GM12878 (cell line): ENCODE data around the gene VPS26B. TPM values are rescaled to one million over a fixed set of nuclear protein-coding genes. Genes with fewer than 3 reads are reported as not detected.

Source experiments
- ATAC-seq: fragments of 200-7000 bp; cut with Tn5 transposase; 3 replicates; pipeline ENCODE4 v1.9.1; 2020; ENCODE audit warnings: mild to moderate bottlenecking, moderate library complexity
- Bru-seq: library from RNA; stranded (reverse); fragments of 400-500 nt; gene quantifications from one replicate; lab custom pipeline; 2021; lab: Mats Ljungman, UMichigan
- BruChase-seq, 2 experiments: library from RNA; stranded (reverse); fragments of 400-500 nt; gene quantifications; one replicate each; lab custom pipeline; 2021; lab: Mats Ljungman, UMichigan
- BruUV-seq: library from RNA; stranded (reverse); fragments of 400-500 nt; replicated peaks from 2 replicates; lab custom pipeline; 2021; lab: Mats Ljungman, UMichigan
- CTCF ChIA-PET: fragments of 300-600 bp; sonication (Branson Sonifier 250); formaldehyde crosslinking; extraction: SDS; loops from one replicate; lab custom pipeline; 2021; ENCODE audit warnings: inconsistent platforms; lab: Yijun Ruan, JAX
- POLR2A ChIA-PET: fragments of 350-600 bp; formaldehyde crosslinking; extraction: SDS; loops from one replicate; lab custom pipeline; 2021; ENCODE audit warnings: inconsistent platforms; lab: Charles Lee
- RAD21 ChIA-PET: fragments of 300-600 bp; sonication (Branson Sonifier 250); formaldehyde crosslinking; loops from one replicate; lab custom pipeline; 2023; ENCODE audit warnings: antibody characterized with exemption; ENCODE audit not compliant: unreplicated experiment; lab: Charles Lee
- SMC1A ChIA-PET: fragments of 300-600 bp; sonication (Branson Sonifier 250); formaldehyde crosslinking; loops from one replicate; lab custom pipeline; 2023; ENCODE audit not compliant: unreplicated experiment, uncharacterized antibody; lab: Charles Lee
- DNase-seq: peaks from one replicate; pipeline ENCODE4 v3.0.0-alpha.2; 2011; ENCODE audit warnings: low read depth, low spot score
- FAIRE-seq: peaks from 3 replicates; lab custom pipeline; 2011; peaks lifted over from hg19 to GRCh38; lab: Jason Lieb, UNC
- H2AFZ ChIP-seq: 2 replicates; pipeline ENCODE4 v1.6.0; 2011; ENCODE audit warnings: low read depth, low read length, control low read depth; ENCODE audit not compliant: control insufficient read depth
- H3K27ac ChIP-seq: 2 replicates; pipeline ENCODE4 v1.5.1; 2011; ENCODE audit warnings: control low read depth; ENCODE audit not compliant: control insufficient read depth, insufficient read depth
- H3K27me3 ChIP-seq, 2 experiments: replicated peaks in 1 of 2; 2 replicates each; pipeline versions ENCODE4 v1.6.0 to v1.6.1; 2011; ENCODE audit warnings: low read length in 1 of 2; ENCODE audit not compliant: control insufficient read depth in 2 of 2, insufficient read depth in 2 of 2
- H3K36me3 ChIP-seq, 2 experiments: 2 replicates each; pipeline ENCODE4 v1.5.1; 2011; ENCODE audit warnings: low read length in 1 of 2; ENCODE audit not compliant: control insufficient read depth in 2 of 2, insufficient read depth in 2 of 2
- H3K4me1 ChIP-seq: 2 replicates; pipeline ENCODE4 v1.6.1; 2011; ENCODE audit warnings: mild to moderate bottlenecking, low read length, moderate library complexity, mixed read lengths; ENCODE audit not compliant: control insufficient read depth, insufficient read depth
- H3K4me2 ChIP-seq: 2 replicates; pipeline ENCODE4 v1.6.0; 2011; ENCODE audit warnings: control low read depth; ENCODE audit not compliant: control insufficient read depth, insufficient read depth
- H3K4me3 ChIP-seq: fragments of 200-600 bp; sonication (generic); 2 replicates; pipeline ENCODE4 v1.5.1; 2016
- H3K79me2 ChIP-seq: 2 replicates; pipeline ENCODE4 v1.6.0; 2011; ENCODE audit warnings: low read length; ENCODE audit not compliant: control insufficient read depth, insufficient read depth
- H3K9ac ChIP-seq: 2 replicates; pipeline ENCODE4 v1.8.0; 2011; ENCODE audit warnings: low read length, control low read depth, mixed read lengths; ENCODE audit not compliant: control insufficient read depth, insufficient read depth
- H3K9me3 ChIP-seq: replicated peaks from 3 replicates; pipeline ENCODE4 v1.5.1; 2011; ENCODE audit warnings: mild to moderate bottlenecking, low read length; ENCODE audit not compliant: control insufficient read depth, insufficient read depth
- H4K20me1 ChIP-seq: 2 replicates; pipeline ENCODE4 v1.6.0; 2011; ENCODE audit not compliant: control insufficient read depth, insufficient read depth
- EZH2 ChIP-seq: IDR thresholded peaks from 2 replicates; pipeline ENCODE4 v1.6.1; 2012; ENCODE audit warnings: low read depth, mild to moderate bottlenecking, control low read depth, inconsistent platforms, low read length, borderline replicate concordance; ENCODE audit not compliant: control insufficient read depth
- FOXM1 ChIP-seq: IDR thresholded peaks from 2 replicates; pipeline ENCODE4 v1.6.1; 2012; ENCODE audit warnings: low read depth, mild to moderate bottlenecking, inconsistent platforms, low read length, moderate library complexity
- MXI1 ChIP-seq: fragments of 150-350 bp; IDR thresholded peaks from 2 replicates; pipeline ENCODE4 v1.6.1; 2011; ENCODE audit warnings: low read depth, mild to moderate bottlenecking, inconsistent platforms, low read length, improper control_type of control experiment
- NRF1 ChIP-seq: conservative IDR thresholded peaks from 2 replicates; pipeline ENCODE4 v1.6.1; 2011; ENCODE audit warnings: mild to moderate bottlenecking, low read depth, low read length, improper control_type of control experiment
- POLR2AphosphoS2 ChIP-seq: IDR thresholded peaks from 2 replicates; pipeline ENCODE4 v1.6.1; 2011; ENCODE audit warnings: low read depth, mild to moderate bottlenecking, low read length, improper control_type of control experiment, moderate library complexity
- RB1 ChIP-seq: fragments of 450-650 bp; formaldehyde crosslinking; IDR thresholded peaks from 2 replicates; pipeline ENCODE4 v1.6.1; 2017; ENCODE audit warnings: mild to moderate bottlenecking, borderline replicate concordance
- YY1 ChIP-seq: IDR thresholded peaks from 2 replicates; pipeline ENCODE4 v1.6.1; 2011; ENCODE audit warnings: low read depth, mild to moderate bottlenecking, low read length
- WGBS: methylation state at CpG from one replicate; pipeline ENCODE4 v1.1.6; 2016; ENCODE audit warnings: low lambda C conversion rate; ENCODE audit not compliant: insufficient replicate concordance, insufficient coverage; ENCODE audit errors: missing lambda C conversion rate; 5-methylcytosine and 5-hydroxymethylcytosine counted together
- in situ Hi-C: fragments of 300-500 bp; cut with MboI; formaldehyde crosslinking; loops from 9 replicates; pipeline ENCODE4 v1.14.3; 2018; ENCODE audit warnings: mixed read lengths
- intact Hi-C: fragments of 100-400 bp; cut with micrococcal nuclease; formaldehyde crosslinking; loops from one replicate; pipeline ENCODE4 v1.14.2; 2022; ENCODE audit not compliant: unreplicated experiment
- long read RNA-seq, 2 experiments: library from polyadenylated mRNA; unstranded; transcript quantifications; one replicate each; pipeline ENCODE4 v2.0.0, GENCODE V29; 2019 to 2020
- polyA minus RNA-seq, 3 experiments: library from RNA; depleted of rRNA, polyadenylated mRNA; stranded (reverse); fragments of >200 nt; gene quantifications; 2 replicates each; pipeline ENCODE4 v1.2.3, GENCODE V29; 2011
- polyA plus RNA-seq, 11 experiments: library from polyadenylated mRNA; depleted of rRNA in 4 of 11; unstranded in 6 of 11; stranded (reverse) in 5 of 11; fragments of >200 nt; fragmentation: Nextera tagmentation in 4 of 11; fragmentation: Illumina TruSeq in 1 of 11; extraction: Ambion mirVana in 4 of 11; extraction: Trizol in 1 of 11; gene quantifications; 1 replicate in 1 of 11; 2 replicates in 10 of 11; pipeline versions ENCODE4 v1.2.1 to v1.2.3, GENCODE V29; 2011 to 2016; ENCODE audit warnings: inconsistent platforms in 2 of 11, missing spikeins in 2 of 11, low read depth in 1 of 11
- total RNA-seq, 4 experiments: library from RNA; depleted of rRNA in 3 of 4; stranded (reverse); fragments of >200 nt in 3 of 4; fragmentation: Illumina TruSeq in 1 of 4; extraction: Trizol in 1 of 4; gene quantifications; 2 replicates each; pipeline versions ENCODE4 v1.2.1 to v1.2.3, GENCODE V29; 2013 to 2021
- TF ChIP-seq, protein P1 (sequence below): fragments of 450-650 bp; IDR thresholded peaks from 2 replicates; pipeline ENCODE4 v1.6.1; 2016; ENCODE audit warnings: mild to moderate bottlenecking, moderate library complexity, borderline replicate concordance
- TF ChIP-seq, protein P2 (sequence below): fragments of 450-650 bp; IDR thresholded peaks from 2 replicates; pipeline ENCODE4 v1.6.1; 2016; ENCODE audit warnings: mild to moderate bottlenecking

The VPS26B gene
- total RNA-seq (2013; cell fraction: nucleolus; rRNA removed), result 33.4 and 35.0 TPM in 2 replicates
- total RNA-seq (2014; rRNA removed), result 13.6 and 15.9 TPM in 2 replicates
- 10.0 and 10.1 TPM in 2 replicates for total RNA-seq (2014; rRNA removed; fragmentation: Illumina TruSeq; extraction: Trizol)
- total RNA-seq (2021), result 16.6 and 20.6 TPM in 2 replicates
- polyA plus RNA-seq (2011; ENCODE audit: low read depth), result 9.5 TPM
- 25.1 and 26.9 TPM in 2 replicates for polyA plus RNA-seq (2011; rRNA removed)
- polyA plus RNA-seq (2011; cell fraction: cytosol; rRNA removed), result 21.9 and 24.3 TPM in 2 replicates
- polyA plus RNA-seq (2011; cell fraction: nucleus; rRNA removed), result 55.0 and 56.1 TPM in 2 replicates
- 16.3 and 18.2 TPM in 2 replicates for polyA plus RNA-seq (2012)
- 15.7 and 16.4 TPM in 2 replicates for polyA plus RNA-seq (2014; fragmentation: Illumina TruSeq; extraction: Trizol)
- 1 to 10 TPM; 1.6 to 2.7 TPM for polyA plus RNA-seq (2014; fragmentation: Nextera tagmentation; extraction: Ambion mirVana)
- 13.0 and 16.1 TPM in 2 replicates for polyA plus RNA-seq (2014; rRNA removed)
- polyA plus RNA-seq (2016; fragmentation: Nextera tagmentation; extraction: Ambion mirVana), result 10 to 100 TPM in 1 of 2 experiments, 1 to 10 TPM in 1; 3.1 to 14.9 TPM
- 29.5 and 32.8 TPM in 2 replicates for polyA minus RNA-seq (2011; rRNA and poly(A)+ RNA removed)
- polyA minus RNA-seq (2011; cell fraction: cytosol; rRNA and poly(A)+ RNA removed), result 9.3 and 9.9 TPM in 2 replicates
- 17.3 and 25.4 TPM in 2 replicates for polyA minus RNA-seq (2011; cell fraction: nucleus; rRNA and poly(A)+ RNA removed)
- percentile 66 among the genes with signal in this experiment for Bru-seq, nascent RNA
- percentile 76 among the genes with signal in this experiment for BruChase-seq, experiment 1, labeled RNA remaining after a 6-hour chase
- percentile 74 among the genes with signal in this experiment for BruChase-seq, experiment 2, labeled RNA remaining after a 2-hour chase
- long read RNA-seq, experiment 1, transcript VPS26B-201 (6 exons, 3,691 nt), result major isoform, 12 of 17 reads
- long read RNA-seq, experiment 1, partial matches to known transcripts, result 0 of 17 reads
- long read RNA-seq, experiment 1, other reads (novel, unspliced or antisense), result 3 of 17 reads
- long read RNA-seq, experiment 2, partial matches to known transcripts, result 2 of 10 reads
- long read RNA-seq, experiment 2, other reads (novel, unspliced or antisense), result 7 of 10 reads

DNA sequence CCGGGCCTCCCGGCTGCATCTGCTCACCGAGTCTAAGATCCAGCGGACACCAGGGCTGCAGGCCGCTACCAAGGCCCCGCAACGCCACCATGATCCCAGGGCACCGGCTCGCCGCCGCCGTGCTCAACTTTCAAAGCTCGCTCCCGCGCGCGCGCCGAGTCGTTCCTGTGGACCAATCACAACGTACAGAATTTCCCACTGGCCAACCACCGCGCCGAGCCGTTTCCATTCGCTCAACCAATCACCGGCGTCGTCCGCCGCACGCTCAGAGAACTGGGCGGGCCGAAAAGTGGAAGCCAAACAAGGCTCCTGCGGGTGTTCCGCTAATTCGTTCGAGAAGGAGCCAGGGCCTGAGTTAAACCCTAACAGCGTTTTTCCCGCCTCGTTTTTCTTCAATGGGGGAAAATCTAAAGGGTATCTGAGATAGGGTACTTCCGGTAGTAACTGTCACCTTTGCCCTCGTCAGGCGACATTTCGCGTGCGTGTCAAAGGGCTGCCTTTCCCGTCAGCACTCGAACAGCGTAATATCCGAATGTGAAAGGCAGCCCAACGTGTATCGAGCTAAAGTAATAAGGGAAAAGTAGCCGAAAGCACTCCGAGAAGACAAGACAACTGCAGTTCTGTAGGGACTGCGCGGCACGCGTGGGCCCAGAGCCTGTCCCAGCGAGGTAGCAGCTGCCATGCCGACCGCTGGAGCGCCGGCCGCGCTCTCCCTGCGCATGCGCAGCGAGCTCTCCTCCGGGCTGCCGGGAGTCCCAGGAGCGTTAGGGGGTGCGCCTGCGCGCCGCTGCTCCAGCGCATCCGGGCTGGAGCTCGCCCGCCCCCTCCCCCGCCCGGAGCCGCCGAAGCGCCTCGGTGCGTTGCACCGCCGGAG is at the start of gene VPS26B, which contains the start of gene NCAPD3:
Gene VPS26B (plus strand): TSS at position 836 of the 874 bp plus-strand sequence. CDS start 452 bp downstream, outside the sequence.
Gene NCAPD3 (minus strand): TSS at position 132 of the 874 bp plus-strand sequence. CDS start 41 bp downstream, at position 91.
- intact Hi-C loops (loop anchor here (2.0 kb wide), 2 partner anchors 15 to 29 kb away; partner anchors contain the start of genes ACAD8 and THYN1), in situ Hi-C loops (no loop called here)
- Histone ChIP-seq H3K36me3 (peaks cover 0 to 3% of the 10 kb centered on the region in 2 experiments; a peak in 3 of 4 replicates), H3K4me1 (peaks cover 19% of the 10 kb centered on the region), H3K4me2 (peak within 1 kb of the TSS; percentile 96), H2AFZ (peak within 1 kb of the TSS; percentile 97), H3K27ac (peak within 1 kb of the TSS; percentile 91), H3K9ac (peak within 1 kb of the TSS; percentile 79), H3K27me3 (no peaks in the 10 kb centered on the region), H3K79me2 (peaks cover 29% of the 10 kb centered on the region), H4K20me1 (0 out of 2 replicates have a peak, but pooled peaks cover 7% of the 10 kb centered on the region), H3K9me3 (no peaks in the 10 kb centered on the region), H3K4me3 (peak within 1 kb of the TSS; percentile 74)
- no TSS peak for BruUV-seq
- POLR2A ChIA-PET, result interaction anchor here (0.6 to 1.9 kb wide), 6 partner anchors 15 to 100 kb away, joined by 3 to 8 read pairs (median 3); partner anchors contain the start of genes ACAD8 and THYN1
- SMC1A ChIA-PET, result interaction anchor here (0.6 to 1.2 kb wide), 5 partner anchors 12 to 28 kb away, joined by 3 to 4 read pairs (median 3); no protein-coding TSS in a partner anchor
- FAIRE-seq, result peak; percentile 56
- peak; percentile 77 for DNase-seq
- peak; percentile 90 for ATAC-seq
- RAD21 ChIA-PET, result interaction anchor here (0.5 to 1.6 kb wide), 5 partner anchors 13 to 52 kb away, joined by 3 read pairs; partner anchors contain the start of gene GLB1L3
- CTCF ChIA-PET, result interaction anchor here (1.1 to 2.5 kb wide), 5 partner anchors 10 to 38 kb away, joined by 3 to 9 read pairs (median 5); no protein-coding TSS in a partner anchor
- WGBS, result 1% methylated on average over 77 of the region's 89 CpGs
- TF ChIP-seq POLR2AphosphoS2 (no peak; the same call in 1 of the 2 replicates), MXI1 (peak; percentile 98), RB1 (peak; percentile 92; the same call in 1 of the 2 replicates), FOXM1 (no peak), NRF1 (peak; percentile 99), EZH2 (no peak), YY1 (peak; percentile 78)
- TF ChIP-seq, protein P1, sequence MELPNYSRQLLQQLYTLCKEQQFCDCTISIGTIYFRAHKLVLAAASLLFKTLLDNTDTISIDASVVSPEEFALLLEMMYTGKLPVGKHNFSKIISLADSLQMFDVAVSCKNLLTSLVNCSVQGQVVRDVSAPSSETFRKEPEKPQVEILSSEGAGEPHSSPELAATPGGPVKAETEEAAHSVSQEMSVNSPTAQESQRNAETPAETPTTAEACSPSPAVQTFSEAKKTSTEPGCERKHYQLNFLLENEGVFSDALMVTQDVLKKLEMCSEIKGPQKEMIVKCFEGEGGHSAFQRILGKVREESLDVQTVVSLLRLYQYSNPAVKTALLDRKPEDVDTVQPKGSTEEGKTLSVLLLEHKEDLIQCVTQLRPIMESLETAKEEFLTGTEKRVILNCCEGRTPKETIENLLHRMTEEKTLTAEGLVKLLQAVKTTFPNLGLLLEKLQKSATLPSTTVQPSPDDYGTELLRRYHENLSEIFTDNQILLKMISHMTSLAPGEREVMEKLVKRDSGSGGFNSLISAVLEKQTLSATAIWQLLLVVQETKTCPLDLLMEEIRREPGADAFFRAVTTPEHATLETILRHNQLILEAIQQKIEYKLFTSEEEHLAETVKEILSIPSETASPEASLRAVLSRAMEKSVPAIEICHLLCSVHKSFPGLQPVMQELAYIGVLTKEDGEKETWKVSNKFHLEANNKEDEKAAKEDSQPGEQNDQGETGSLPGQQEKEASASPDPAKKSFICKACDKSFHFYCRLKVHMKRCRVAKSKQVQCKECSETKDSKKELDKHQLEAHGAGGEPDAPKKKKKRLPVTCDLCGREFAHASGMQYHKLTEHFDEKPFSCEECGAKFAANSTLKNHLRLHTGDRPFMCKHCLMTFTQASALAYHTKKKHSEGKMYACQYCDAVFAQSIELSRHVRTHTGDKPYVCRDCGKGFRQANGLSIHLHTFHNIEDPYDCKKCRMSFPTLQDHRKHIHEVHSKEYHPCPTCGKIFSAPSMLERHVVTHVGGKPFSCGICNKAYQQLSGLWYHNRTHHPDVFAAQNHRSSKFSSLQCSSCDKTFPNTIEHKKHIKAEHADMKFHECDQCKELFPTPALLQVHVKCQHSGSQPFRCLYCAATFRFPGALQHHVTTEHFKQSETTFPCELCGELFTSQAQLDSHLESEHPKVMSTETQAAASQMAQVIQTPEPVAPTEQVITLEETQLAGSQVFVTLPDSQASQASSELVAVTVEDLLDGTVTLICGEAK, result peak; percentile 58; the same call in 1 of the 2 replicates
- TF ChIP-seq, protein P2, sequence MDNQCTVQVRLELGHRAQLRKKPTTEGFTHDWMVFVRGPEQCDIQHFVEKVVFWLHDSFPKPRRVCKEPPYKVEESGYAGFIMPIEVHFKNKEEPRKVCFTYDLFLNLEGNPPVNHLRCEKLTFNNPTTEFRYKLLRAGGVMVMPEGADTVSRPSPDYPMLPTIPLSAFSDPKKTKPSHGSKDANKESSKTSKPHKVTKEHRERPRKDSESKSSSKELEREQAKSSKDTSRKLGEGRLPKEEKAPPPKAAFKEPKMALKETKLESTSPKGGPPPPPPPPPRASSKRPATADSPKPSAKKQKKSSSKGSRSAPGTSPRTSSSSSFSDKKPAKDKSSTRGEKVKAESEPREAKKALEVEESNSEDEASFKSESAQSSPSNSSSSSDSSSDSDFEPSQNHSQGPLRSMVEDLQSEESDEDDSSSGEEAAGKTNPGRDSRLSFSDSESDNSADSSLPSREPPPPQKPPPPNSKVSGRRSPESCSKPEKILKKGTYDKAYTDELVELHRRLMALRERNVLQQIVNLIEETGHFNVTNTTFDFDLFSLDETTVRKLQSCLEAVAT, result peak; percentile 78; the same call in 1 of the 2 replicates
